HG02623 (cell line): ENCODE data around the gene FNDC1.

ENCODE experiments used
- ATAC-seq: cut with Tn5 transposase; IDR thresholded peaks from one replicate; pipeline ENCODE4 v1.9.1; 2021; ENCODE audit warnings: moderate library complexity; ENCODE audit not compliant: unreplicated experiment

The FNDC1 gene

DNA sequence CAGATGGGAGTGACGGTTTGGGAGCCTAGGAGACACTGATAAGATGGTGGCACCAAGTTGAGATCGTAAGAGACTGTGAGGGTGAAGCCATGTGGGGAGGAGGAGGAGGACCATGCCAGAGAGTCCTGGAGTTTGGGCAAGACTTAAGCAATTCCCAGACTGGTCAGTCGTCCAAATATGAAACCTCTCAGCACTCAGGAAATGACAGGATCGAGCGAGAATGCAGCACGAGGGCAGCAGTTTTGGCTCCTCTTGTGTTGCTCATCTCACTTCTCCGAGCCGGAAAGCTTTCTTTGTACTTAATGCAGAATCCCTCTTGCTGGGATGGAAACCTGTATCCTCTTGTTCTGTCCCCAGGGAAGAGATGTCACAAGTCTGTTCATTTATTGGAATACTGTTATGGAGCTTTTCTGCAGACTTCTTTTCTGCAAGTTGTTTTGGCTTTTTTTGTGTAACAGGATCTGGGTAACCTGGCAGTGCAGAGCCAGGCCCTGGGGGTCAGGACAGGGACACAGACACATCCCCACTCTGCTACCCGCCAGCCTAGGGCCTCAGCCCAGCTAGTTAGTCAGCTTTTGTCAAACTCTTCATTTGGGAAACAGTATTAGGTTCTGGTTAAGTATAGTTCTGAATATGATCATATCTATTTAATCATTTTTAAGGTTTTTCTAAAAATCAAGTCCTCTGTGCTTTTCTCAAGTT lies 34.3 kb downstream of the FNDC1 start:
- ATAC-seq, result no peak

DNA sequence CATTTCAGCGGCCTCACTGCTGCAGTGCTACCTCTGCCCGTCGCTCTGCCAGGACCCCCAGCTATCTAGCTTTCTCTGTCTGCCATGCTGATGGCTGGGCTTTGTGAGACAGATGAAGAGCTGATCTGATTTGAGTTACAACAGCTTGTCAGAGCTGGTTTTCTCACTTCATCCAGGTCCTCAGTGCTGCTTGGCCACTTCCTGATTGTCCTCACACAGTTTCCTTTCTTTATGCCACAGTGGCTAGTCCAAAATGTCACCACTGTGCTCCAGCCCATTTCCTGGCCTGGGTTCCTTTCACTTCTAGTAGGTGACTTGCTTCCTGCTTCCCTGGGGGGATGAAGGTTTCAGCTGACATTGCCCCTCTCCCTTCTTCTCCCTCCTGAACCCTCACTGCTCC lies 35.4 kb downstream of the FNDC1 start:
- ATAC-seq, result no peak

DNA sequence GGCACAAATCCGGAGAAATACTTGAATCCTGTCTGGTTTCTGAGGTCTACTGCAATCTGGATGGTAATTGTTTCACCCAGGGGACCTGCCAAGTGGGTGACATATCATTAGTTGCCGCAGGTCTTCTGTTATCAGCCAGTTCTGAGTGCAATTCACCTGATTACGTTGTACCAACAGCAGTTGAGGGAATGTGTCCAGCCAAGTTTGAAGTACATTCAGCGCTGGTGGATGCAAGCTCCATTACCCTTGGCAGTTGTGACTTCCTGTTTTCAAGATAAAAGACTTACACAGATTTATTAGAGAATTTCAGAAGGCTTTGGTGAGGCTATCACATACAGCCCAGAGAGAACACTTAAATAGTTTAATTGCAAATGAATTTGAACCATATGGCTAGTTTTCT lies 42.8 kb downstream of the FNDC1 start:
- no peak for ATAC-seq

DNA sequence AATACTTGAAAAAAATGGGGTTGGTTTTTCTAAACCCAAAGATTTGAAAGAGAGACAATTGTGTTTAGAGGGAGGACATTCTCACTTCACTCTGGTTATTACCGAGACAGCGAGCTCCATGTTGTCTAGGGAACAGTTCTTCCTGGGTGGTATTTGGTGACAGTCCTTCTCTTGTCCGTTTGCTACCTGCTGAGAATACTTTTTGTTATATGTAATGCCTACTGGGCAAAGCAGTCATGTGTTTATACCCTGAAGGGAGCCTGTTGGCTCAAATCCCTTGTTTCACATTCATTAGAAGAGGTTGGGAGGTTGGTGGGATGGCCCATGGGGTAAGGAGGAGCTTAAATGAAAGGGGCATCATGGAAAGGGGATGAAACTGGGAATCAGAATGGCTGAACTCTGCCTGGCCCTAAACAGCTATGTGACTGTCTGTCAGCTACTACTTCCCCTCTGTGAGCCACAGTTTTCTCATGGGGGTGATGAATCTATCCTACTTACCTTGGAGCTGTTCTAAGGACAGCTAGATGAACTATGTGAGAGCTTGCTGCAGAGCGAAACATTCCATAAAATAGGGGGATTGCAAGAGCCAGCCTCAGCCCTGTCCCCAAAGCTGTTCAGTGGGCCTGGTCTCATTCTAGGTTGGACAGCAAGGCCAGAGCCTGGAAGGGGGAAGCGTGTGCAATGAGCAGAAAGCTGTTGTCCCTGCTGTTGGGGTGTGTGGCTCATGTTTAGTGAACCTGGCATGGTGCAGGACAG lies 43.5 kb downstream of the FNDC1 start:
- ATAC-seq, result no peak

DNA sequence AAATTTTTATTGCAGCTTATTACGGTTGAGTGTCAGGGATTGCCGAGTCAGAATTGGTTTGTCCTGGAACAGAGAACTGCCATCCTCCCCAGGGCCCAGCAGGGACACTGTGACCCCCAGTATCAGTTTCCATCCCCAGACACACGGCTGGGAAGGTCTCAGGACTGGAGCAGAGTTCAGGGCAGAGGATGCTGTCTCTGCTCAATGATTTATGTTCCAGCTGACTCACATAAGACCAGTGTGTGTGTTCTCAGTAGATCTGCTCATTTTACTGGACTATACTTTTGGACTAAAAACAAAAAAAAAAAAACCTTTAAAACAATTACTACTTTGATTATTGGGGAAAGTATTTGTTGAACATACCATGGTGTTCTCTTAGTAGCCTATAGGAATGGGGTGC lies 44.2 kb downstream of the FNDC1 start:
- no peak for ATAC-seq

DNA sequence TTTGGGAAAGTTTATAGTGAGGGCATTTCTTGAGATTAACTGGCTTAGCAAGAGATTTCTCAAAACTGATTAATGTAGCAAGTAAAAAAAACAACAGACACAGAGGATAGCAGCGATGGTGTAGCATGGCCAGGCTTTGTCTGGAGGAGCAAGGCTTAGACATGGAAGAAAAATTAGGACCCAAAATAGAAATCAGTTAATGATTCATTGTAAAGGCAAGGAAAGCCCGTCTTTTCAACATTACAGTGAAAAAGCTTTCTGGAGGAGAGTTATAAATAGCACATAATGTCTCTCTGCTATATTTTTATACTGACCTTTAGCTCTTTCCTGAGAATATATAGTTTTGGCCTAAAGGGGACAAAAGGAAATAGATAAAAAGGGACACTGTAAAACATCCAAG lies 45.1 kb downstream of the FNDC1 start:
- no peak for ATAC-seq

DNA sequence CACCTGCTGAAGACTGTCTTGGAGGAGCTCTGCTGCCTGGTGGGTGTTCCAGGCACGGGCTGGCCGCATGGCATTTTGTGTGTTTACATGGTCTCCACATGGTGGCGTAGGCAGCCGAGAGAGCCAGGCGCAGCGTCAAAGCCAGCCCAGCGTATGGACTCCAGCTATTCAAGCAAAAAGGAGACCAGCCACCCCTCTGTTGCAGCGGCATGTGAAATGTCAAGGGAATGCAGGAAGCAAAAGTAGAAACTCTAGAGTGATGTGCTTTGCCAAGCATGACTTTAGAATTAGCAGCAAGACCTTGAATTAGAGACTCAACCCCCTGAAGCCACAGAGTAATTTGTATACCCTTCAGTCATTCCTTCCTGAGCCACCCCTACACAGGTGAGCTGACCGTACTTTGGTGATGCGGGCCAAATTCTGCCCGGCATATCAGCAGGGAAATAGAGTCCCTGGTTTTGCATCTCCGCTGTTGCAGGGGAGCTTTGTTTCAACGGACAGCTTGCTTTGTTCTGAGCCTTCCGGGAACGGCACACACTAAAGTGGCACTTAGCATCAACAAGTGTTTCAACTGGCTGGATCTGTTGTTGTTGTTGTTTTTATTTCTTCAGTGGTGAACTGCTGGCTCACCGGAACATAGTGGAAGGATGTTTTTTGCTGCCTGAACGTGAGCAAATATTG lies 48.5 kb downstream of the FNDC1 start:
- no peak for ATAC-seq

DNA sequence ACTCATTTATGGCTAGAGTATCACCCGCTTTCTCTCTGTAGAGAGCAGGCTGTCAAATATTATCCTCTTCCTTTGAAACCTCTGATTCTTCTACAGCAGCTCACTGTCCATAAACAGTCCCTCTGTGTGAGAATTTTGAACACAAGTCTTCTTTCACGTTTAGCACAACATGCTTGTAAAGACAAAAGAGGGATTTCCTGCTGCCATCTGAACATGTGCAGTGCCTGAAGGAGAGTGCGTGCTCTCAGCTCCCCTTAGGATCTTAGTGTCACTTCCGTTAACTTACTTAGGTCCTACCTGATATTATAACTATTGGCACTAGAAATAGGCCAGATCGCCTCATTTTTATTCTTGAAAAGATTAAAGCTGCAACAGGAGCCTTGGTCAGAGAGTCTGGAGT lies 50.9 kb downstream of the FNDC1 start:
- no peak for ATAC-seq

DNA sequence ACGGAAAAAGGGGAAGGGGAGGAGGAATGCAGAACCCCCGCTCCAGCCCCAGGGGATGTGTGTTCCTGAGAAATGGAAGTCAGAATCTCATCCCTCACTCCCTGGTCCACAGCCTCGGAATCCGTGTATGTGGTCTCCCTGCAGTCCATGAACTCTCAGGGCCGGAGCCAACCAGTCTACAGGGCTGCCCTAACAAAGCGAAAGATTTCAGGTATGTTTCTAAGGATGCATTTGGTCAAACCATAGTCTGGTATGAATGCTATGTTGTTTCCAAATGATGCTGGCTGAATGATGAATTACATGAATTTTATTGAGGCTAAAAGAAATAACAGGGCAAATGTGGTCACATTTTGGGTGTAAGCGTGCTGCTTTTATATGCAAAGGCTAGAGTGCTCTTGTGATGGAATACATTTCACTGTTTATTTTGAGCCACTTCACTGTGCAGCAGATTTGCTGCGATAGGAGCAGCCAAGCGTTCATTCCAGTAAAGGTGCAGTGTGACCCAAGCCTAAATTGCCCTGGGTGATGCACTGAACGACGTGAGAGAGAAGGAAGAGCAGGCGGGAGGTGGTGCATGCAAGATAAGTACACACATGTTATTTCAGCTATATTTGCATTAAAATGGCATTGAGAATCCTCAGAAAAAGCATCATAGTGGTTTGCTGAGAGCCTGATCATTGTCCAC lies 52.4 kb downstream of the FNDC1 start:
- no peak for ATAC-seq

DNA sequence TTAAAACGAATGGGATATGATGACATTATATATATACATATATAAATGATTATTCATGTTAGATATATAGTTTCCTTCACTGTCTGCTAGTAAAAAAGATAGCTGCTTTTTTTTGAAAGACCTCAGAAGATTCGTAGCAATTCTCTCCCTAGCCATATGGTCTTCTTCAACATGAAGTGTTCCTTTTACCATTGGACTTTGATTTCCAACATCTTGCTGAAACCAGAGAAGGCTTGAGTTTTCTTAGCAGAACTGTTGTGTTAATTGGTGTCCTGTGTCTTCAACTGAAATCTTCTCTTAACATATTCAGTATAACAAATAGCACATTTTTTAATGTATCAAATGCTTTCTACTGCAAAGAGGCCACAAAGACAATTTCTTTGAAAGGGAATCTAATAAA lies 55.3 kb downstream of the FNDC1 start:
- no peak for ATAC-seq

DNA sequence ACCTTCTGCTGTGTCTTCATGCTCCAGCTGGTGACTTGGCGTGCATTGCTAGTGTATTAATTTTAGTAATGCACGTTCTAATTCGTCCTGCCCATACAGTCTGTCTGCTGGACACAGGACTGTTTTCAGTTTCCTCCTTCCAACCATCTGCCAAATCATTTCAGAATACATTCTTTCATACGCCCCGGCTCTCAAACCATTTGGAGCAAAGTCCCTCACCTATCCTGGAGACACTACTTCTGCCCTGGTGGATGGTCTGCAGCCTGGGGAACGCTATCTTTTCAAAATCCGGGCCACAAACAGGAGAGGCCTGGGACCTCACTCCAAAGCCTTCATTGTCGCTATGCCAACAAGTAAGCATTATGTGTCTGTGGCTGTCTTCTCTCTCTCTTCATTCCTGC lies 60.5 kb downstream of the FNDC1 start:
- ATAC-seq, result no peak

DNA sequence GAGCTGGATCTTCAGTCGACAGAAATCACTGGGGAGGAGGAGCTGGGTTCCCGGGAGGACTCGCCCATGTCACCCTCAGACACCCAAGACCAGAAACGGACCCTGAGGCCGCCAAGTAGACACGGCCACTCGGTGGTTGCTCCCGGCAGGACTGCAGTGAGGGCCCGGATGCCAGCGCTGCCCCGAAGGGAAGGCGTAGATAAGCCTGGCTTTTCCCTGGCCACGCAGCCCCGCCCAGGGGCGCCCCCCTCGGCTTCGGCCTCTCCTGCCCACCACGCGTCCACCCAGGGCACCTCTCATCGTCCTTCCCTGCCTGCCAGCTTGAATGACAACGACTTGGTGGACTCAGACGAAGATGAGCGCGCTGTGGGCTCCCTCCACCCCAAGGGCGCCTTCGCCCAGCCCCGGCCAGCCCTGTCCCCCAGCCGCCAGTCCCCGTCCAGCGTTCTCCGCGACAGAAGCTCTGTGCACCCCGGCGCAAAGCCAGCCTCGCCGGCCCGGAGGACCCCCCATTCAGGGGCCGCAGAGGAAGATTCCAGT lies 63.0 kb downstream of the FNDC1 start:
- no peak for ATAC-seq

DNA sequence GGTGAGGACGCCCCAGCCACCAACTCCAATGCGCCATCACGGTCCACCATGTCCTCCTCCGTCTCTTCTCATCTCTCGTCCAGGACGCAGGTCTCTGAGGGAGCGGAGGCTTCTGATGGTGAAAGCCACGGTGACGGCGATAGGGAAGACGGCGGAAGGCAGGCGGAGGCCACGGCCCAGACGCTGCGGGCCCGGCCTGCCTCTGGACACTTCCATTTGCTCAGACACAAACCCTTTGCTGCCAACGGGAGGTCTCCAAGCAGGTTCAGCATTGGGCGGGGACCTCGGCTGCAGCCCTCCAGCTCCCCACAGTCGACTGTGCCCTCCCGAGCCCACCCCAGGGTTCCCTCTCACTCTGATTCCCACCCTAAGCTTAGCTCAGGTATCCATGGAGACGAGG lies 63.6 kb downstream of the FNDC1 start:
- no peak for ATAC-seq

DNA sequence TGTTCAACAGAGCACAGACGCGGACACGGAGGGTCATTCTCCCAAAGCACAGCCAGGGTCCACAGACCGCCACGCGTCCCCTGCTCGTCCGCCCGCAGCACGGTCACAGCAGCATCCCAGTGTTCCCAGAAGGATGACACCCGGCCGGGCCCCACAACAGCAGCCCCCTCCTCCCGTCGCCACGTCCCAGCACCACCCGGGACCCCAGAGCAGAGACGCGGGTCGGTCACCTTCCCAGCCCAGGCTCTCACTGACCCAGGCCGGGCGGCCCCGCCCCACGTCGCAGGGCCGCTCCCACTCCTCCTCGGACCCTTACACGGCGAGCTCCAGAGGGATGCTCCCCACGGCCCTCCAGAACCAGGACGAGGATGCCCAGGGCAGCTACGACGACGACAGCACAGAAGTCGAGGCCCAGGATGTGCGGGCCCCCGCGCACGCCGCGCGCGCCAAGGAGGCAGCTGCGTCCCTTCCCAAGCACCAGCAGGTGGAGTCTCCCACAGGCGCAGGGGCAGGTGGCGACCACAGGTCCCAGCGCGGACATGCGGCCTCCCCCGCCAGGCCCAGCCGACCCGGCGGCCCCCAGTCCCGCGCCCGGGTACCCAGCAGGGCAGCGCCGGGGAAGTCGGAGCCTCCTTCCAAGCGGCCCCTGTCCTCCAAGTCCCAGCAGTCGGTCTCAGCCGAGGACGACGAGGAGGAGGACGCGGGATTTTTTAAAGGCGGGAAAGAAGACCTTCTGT lies 64.3 kb downstream of the FNDC1 start:
- ATAC-seq, result no peak

DNA sequence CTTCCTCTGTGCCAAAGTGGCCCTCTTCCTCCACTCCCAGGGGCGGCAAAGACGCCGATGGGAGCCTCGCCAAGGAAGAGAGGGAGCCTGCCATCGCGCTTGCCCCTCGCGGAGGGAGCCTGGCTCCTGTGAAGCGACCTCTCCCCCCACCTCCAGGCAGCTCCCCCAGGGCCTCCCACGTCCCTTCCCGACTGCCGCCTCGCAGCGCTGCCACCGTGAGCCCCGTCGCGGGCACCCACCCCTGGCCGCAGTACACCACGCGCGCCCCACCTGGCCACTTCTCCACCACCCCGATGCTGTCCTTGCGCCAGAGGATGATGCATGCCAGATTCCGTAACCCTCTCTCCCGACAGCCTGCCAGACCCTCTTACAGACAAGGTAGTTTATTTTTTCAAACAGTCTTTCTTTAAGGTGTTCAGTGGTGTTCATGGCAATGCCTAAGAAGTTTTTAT lies 64.9 kb downstream of the FNDC1 start:
- no peak for ATAC-seq

DNA sequence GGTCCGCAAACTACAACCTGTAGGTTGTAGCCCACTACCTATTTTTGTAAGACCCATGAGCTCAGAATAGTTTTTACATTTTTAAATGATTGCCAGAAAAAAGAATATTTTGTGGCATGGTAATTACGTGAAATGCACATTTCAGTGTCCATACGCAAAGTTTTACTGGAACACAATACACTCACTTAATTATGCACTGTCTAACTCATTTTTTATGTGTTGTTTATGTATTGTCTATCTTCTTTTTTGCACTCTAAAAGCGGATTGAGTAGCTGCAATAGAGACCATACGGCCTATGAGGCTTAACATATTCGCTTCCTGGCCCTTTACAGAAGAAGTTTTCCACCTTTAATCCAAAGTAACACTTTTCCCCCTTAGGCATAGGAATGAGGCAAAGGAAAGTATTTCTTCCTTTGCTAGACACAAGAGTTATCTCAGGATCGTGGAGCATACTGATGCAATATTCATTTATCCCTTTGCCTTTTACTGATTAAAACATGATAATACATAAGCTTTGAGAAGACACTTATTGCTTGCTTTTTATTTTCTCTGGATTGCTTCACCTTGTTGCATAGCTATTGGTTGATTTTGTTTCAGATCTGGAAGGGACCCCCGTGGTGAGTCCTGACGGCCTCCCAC lies 69.8 kb downstream of the FNDC1 start:
- no peak for ATAC-seq

DNA sequence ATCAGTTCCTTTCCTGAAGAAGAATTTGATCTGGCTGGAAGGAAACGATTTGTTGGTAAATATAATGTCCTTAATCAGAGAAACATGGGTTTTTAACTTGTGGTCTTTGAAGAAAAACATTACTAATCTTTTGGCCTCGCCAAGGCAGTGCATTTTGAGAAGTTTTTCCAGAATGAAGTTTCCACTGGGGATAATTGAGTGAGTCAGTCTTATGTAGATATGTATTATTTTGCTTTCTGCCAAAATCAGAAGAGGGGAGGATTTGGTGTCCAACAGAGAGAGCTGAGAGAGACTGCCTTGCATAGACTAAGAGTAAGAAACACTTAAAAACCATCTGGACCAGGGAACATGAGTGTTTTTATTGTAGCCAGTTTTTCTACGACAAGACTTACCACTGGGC lies 79.9 kb downstream of the FNDC1 start:
- ATAC-seq, result no peak

DNA sequence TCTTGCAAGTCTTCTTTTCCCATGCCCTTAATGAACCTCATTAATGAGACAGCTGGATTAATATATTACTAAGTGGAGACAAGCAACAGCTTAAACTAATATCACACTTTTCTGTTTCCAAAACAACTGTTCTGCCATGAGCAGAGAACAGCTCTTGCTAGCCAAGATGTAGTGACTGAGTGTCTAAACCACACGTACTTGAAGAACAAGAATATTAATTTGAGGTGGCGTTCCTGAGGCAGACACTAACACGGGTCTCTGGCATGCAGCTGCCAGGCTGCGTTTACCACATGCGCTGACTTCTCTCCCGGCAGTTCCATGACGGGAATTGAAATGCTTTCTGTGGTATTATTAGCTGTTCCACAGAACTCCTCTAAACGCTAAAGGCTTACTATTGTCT lies 80.6 kb downstream of the FNDC1 start:
- no peak for ATAC-seq

DNA sequence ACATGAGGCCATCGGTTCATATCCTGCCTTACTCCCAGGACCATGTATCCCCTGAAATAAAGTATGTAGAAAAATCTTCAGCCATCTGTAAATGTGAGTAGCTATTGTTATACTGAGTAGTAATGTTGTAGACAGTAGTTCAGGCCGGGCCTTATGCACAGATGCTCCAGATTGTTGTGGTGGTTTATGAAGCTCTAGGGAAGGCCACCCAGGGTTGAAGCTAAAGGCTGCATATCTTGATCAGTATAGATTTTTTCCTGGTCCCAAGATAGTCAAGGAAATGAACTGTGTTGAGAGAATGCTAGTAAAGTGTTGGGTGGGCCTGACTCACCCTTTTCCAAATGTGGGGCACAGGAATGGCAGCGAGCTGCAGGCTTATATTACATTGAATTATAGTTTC lies 81.4 kb downstream of the FNDC1 start:
- no peak for ATAC-seq

DNA sequence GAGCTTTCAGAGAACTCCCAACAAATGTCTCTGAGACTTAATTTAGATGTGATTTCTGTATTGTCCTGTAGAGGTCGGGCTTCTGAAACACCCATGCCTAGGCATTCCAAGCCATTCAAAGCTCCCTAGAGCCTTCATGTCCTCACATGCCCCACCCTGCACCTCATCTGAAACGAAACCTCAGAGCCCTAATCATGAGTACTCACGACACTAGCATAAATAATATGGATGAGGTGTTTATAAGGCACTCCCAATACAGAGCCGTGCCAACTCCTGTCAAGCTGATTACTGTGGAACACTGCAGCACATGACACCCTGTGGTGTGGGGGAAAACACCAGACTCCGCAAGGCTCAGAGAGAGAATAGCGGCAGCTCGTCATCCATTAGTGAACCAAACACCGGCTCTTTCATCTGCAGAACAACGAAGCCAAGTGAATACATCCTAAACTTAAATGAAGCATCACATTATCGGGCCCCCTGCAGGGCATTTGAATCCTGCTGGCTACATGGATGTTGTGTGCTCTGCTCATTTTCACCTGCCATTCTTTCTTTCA lies 83.8 kb downstream of the FNDC1 start:
- no peak for ATAC-seq
